Activated T-helper 1 cell treated with anti-CD3 and anti-CD28 coated beads, Interleukin-12 subunit alpha, Interleukin-12 subunit beta, Interleukin-2, Interleukin-4 antibody, amounts not matched to agents 30 ng/mL and 10 ng/mL and 1 ng/mL, durations not matched to agents 14 hours and 24 hours and 36 hours (primary cell): Measurements from ENCODE around the gene PARD3B. TPM values are rescaled to one million over a fixed set of nuclear protein-coding genes. Genes with fewer than 3 reads are reported as not detected.

Experiments used
- DNase-seq: peaks from one replicate; pipeline ENCODE4 v3.0.0; 2021; ENCODE audit warnings: low spot score
- H3K27ac Mint-ChIP-seq: one replicate; pipeline ENCODE4 v1.8.0; 2021; ENCODE audit warnings: mild to moderate bottlenecking, mixed read lengths
- H3K27me3 Mint-ChIP-seq: one replicate; pipeline ENCODE4 v1.8.0; 2022; ENCODE audit warnings: mild to moderate bottlenecking, moderate library complexity, mixed read lengths; ENCODE audit not compliant: insufficient read depth
- H3K36me3 Mint-ChIP-seq: one replicate; pipeline ENCODE4 v1.8.0; 2021; ENCODE audit warnings: low read depth, mixed read lengths
- H3K4me1 Mint-ChIP-seq: one replicate; pipeline ENCODE4 v1.8.0; 2021; ENCODE audit warnings: low read depth, mixed read lengths
- H3K4me3 Mint-ChIP-seq: one replicate; pipeline ENCODE4 v1.8.0; 2021; ENCODE audit warnings: mild to moderate bottlenecking, moderate library complexity, mixed read lengths
- H3K9me3 Mint-ChIP-seq: one replicate; pipeline ENCODE4 v1.8.0; 2021; ENCODE audit warnings: mixed read lengths
- intact Hi-C: fragments of 100-400 bp; cut with micrococcal nuclease; formaldehyde crosslinking; loops from one replicate; pipeline ENCODE4 v1.15.1; 2024
- total RNA-seq: library from RNA; stranded (reverse); gene quantifications from 2 replicates; pipeline ENCODE4 v1.2.3, GENCODE V29; 2022

PARD3B gene
- total RNA-seq, 1 donor from 2014 or later, result 0.26 TPM

DNA sequence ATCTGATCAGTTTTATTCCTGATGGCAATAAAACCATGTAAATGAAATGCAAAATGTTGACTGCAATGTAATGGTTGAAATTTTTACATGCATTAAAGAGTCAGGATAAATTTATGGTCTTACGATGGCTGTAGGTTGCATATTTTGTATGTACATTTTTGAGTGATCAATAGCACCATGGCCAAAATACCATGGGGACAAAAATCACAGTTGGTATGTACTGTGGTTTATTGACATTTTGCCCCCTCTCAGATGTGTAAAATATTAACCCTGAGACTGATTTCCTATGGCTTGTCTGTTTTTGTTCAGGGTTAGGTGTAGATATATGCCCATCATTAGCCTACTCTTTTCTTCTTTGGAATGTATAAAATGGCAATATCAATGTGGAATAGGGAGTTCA lies 138.1 kb downstream of the PARD3B start:
- Mint-ChIP-seq H3K36me3 (no peaks in the 10 kb centered on the region), H3K9me3 (no peaks in the 10 kb centered on the region), H3K4me3 (no peak overlapping the region), H3K27me3 (peaks cover 3% of the 10 kb centered on the region), H3K4me1 (no peaks in the 10 kb centered on the region), H3K27ac (no peak overlapping the region)
- DNase-seq, result no peak
- intact Hi-C loops, result no loop called here

DNA sequence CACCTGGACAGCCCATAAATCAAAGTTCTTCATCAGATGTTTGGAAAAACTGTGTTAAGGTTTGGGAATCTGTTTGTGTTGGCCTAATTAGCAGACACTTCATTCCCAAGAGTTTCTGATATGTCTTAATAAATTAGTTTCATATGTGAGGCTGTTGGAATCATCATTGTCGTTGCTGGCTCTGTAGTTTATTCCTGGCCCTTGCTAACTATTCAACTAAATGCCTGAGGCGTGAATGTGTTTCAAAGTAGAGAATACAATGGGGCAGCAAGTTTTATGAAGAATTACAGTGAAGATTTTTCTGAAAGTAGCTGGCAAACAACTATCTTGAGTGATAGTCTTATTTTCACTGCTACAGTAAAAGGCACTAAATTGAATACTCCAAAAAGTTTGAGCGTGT lies 141.1 kb downstream of the PARD3B start:
- no peak overlapping the region for H3K27ac Mint-ChIP-seq
- H3K4me1 Mint-ChIP-seq, result no peaks in the 10 kb centered on the region
- no peaks in the 10 kb centered on the region for H3K9me3 Mint-ChIP-seq
- no peak overlapping the region for H3K4me3 Mint-ChIP-seq
- DNase-seq, result no peak
- H3K27me3 Mint-ChIP-seq, result peaks cover 3% of the 10 kb centered on the region
- no peaks in the 10 kb centered on the region for H3K36me3 Mint-ChIP-seq
- intact Hi-C loops, result no loop called here

DNA sequence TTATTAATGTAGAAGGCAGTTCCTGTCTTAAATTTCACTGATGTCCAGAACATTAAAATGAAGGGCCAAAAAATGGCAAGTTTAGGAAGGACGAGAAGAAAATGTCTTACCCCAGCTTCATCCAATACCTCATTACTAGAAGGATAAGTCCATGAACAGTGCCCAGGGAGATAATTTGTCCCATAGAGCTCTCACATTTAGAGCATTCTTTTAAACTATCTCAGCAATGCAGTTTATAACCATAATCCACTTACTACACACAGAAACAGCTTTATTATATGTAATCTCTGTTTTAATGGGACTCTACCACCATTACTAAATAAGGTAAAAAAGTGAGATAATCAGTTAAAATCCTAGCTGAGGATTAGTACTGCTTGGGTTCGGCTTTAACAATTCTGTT lies 142.5 kb downstream of the PARD3B start:
- intact Hi-C loops, result no loop called here
- Mint-ChIP-seq H3K27me3 (no peaks in the 10 kb centered on the region), H3K27ac (no peak overlapping the region), H3K4me1 (peaks cover 6% of the 10 kb centered on the region), H3K4me3 (no peak overlapping the region), H3K9me3 (no peaks in the 10 kb centered on the region), H3K36me3 (no peaks in the 10 kb centered on the region)
- no peak for DNase-seq

DNA sequence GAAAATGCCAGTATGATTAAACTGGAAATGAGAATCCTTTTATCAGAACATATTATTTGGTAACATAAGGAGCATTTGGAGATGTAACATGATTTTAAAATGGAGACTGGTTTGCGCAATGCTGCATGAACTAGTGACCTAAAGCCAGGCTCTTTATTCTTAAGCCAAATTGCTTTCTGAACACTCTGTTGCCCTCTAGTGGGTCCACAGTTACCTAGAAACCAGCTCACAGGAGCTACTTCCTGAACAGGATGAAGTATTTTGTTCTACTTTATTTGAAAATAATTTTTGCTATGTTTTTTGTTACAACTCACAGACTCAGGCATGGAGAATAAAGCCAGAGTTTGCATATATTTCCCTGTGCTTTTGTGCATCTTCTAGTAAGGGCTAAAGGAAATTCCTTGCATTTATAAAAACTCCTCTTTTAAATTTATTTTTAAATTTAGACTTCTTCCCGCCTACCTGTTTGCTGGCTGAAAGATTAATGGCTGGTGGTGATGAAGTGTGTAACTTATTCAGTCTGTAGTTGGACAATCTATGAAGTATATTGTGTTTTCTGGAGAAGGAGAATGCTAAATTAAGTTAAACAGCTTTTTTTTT lies 146.7 kb downstream of the PARD3B start:
- Mint-ChIP-seq H3K9me3 (no peaks in the 10 kb centered on the region), H3K27ac (no peak overlapping the region), H3K4me1 (peaks cover 11% of the 10 kb centered on the region)

DNA sequence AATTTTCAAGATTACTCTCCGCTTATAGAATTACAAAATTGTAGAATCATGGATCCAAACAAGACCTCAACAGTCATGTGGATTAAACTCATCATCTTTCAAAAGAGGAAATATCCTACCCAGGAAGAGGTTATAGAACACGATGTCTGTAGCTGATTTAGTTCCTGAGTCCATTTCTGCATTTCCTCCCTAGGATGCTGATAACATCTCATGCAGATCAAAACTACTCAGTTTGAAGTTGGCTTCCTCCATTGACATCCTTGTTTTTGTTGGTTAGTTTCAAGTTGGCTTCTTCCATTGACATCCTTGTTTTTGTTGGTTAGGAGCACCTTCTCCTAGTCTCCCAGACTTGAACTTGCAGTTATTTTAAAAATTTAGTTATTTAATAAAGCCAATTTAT lies 147.5 kb downstream of the PARD3B start:
- H3K27me3 Mint-ChIP-seq, result peaks cover 3% of the 10 kb centered on the region
- H3K36me3 Mint-ChIP-seq, result no peaks in the 10 kb centered on the region
- peaks cover 11% of the 10 kb centered on the region for H3K4me1 Mint-ChIP-seq
- no peak for DNase-seq
- intact Hi-C loops, result loop anchor here (1.0 to 5.0 kb wide), 5 partner anchors 367 to 985 kb away; no protein-coding TSS in a partner anchor
- H3K27ac Mint-ChIP-seq, result no peak overlapping the region
- H3K9me3 Mint-ChIP-seq, result no peaks in the 10 kb centered on the region
- no peak overlapping the region for H3K4me3 Mint-ChIP-seq

More for the DNA sequence above, 146.7 kb downstream of the PARD3B start:
- H3K4me3 Mint-ChIP-seq, result no peak overlapping the region
- peaks cover 3% of the 10 kb centered on the region for H3K27me3 Mint-ChIP-seq
- H3K36me3 Mint-ChIP-seq, result no peaks in the 10 kb centered on the region
- intact Hi-C loops, result loop anchor here (1.0 to 5.0 kb wide), 5 partner anchors 367 to 985 kb away; no protein-coding TSS in a partner anchor
- DNase-seq, result no peak

DNA sequence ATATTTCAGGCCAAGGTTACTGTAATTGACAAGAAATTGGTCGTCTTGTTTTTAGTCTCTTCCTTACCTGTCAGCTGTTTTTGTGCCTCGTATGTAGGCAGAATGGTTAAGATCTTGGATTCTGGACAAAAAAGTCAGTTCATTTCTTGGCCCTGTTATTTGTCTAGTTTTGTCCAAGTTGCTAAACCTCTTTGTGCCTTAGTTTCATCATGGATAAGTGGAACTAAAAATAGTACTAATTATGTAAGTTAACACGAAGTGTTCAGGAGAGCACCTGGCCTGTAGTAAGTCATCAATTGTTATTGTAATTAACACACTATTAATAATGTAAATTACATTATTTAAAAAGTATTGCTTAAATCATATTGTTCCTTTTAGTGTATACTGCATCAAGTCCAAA lies 148.0 kb downstream of the PARD3B start:
- Mint-ChIP-seq H3K4me3 (no peak overlapping the region), H3K27me3 (peaks cover 3% of the 10 kb centered on the region), H3K36me3 (no peaks in the 10 kb centered on the region), H3K9me3 (no peaks in the 10 kb centered on the region), H3K4me1 (peaks cover 11% of the 10 kb centered on the region), H3K27ac (no peak overlapping the region)
- intact Hi-C loops, result loop anchor here (2.0 to 5.0 kb wide), 3 partner anchors 548 to 984 kb away; no protein-coding TSS in a partner anchor
- DNase-seq, result no peak

DNA sequence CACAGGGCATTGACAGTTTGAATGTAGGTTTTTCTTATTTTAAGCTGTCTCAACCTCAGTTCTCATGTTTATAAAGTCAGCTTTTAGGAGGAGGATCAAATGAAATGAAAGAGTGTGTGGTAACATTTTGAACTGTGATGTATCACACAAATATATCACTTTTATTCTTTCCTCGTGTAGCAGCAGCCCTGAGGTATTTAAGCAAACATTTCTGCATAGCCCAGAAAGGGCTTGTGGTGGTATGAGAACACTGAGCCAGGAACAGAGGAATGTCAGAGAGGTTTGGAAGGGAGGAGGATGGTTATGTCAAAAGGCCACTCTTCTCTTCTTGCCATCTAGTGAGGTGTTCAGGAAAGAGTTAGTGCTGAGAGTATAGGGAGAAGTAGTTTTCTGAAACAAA lies 150.2 kb downstream of the PARD3B start:
- DNase-seq, result no peak
- intact Hi-C loops, result no loop called here
- Mint-ChIP-seq H3K9me3 (no peaks in the 10 kb centered on the region), H3K4me3 (no peak overlapping the region), H3K27ac (no peak overlapping the region), H3K27me3 (peaks cover 5% of the 10 kb centered on the region), H3K4me1 (peaks cover 11% of the 10 kb centered on the region), H3K36me3 (no peaks in the 10 kb centered on the region)

DNA sequence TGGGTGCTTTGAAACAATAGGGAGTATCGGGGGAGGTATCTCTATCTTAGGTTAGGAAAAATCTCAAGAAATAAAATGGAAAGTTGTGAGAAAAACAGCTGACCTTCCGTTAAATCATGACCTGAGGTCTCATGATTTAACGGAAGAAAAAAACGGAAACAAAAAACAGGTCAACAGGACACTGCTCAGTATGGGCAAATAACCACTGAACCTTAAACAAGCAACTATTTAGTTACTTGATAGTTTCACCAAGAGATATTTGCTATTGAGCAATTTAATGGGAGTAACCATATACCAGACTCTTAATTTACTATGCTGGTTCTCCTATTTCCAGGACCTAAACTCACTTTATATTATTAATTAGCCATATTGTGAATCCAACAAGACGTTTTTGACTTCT lies 150.8 kb downstream of the PARD3B start:
- intact Hi-C loops, result no loop called here

DNA sequence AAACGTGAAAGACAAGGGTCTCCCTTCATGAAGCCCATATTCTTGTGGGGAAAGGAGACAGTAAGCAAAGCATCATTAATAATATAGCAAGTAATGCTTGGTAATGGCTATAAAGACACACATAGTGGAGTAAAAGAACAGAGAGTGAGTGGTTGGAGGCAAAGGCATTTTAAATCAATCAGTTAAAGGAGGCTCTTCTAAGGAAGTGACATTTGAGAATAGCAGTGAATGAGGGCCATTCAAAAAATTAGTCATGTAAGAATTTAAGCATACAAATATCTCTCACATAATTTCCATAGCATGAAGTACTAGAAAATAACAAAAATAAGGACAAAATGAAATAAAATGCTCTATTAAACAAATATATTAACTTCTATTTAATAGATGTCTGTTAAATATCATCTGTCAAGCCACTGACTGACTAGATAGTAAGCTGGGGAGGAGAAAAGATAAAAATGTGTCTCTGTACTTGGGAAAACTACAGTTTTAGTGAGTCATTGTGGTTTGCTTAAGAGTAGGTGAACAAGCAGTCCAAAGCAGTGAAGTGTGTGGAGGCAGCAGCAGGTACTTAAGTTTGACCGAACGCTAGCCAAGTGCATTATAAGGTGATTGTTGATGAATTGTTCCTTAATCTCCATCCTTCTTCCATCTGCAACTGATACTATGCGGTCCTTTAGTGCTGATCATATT lies 160.1 kb downstream of the PARD3B start:
- no peak overlapping the region for H3K4me3 Mint-ChIP-seq
- no peaks in the 10 kb centered on the region for H3K4me1 Mint-ChIP-seq
- no peak overlapping the region for H3K27ac Mint-ChIP-seq
- DNase-seq, result no peak
- no peaks in the 10 kb centered on the region for H3K9me3 Mint-ChIP-seq
- H3K36me3 Mint-ChIP-seq, result no peaks in the 10 kb centered on the region
- intact Hi-C loops, result no loop called here
- peaks cover 11% of the 10 kb centered on the region for H3K27me3 Mint-ChIP-seq

More for the DNA sequence above, 150.8 kb downstream of the PARD3B start:
- peaks cover 7% of the 10 kb centered on the region for H3K27me3 Mint-ChIP-seq
- no peak for DNase-seq
- H3K9me3 Mint-ChIP-seq, result no peaks in the 10 kb centered on the region
- no peaks in the 10 kb centered on the region for H3K36me3 Mint-ChIP-seq
- peaks cover 11% of the 10 kb centered on the region for H3K4me1 Mint-ChIP-seq
- H3K27ac Mint-ChIP-seq, result no peak overlapping the region
- no peak overlapping the region for H3K4me3 Mint-ChIP-seq

DNA sequence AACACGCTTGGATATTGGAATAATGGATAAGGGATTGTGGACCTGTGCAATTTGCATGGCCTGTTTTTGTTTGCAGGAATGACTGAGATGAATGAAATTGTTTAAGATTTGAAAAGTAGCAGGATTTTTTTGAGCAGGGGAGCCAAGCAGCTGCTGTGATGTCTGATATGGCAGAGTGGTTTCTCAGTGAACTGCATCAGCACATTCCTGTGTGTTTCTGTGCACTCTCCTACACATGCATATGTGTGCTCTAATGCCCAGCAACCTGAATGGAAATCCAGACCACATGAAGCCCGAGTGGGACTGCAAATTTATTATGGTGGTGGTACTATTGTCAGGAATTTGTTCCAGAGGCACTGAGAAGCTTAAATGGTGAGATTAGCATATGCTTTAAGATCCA lies 161.7 kb downstream of the PARD3B start:
- H3K27me3 Mint-ChIP-seq, result peaks cover 7% of the 10 kb centered on the region
- no peaks in the 10 kb centered on the region for H3K36me3 Mint-ChIP-seq
- no peaks in the 10 kb centered on the region for H3K4me1 Mint-ChIP-seq
- no peak overlapping the region for H3K27ac Mint-ChIP-seq
- H3K4me3 Mint-ChIP-seq, result no peak overlapping the region
- no peaks in the 10 kb centered on the region for H3K9me3 Mint-ChIP-seq
- DNase-seq, result no peak
- intact Hi-C loops, result no loop called here

DNA sequence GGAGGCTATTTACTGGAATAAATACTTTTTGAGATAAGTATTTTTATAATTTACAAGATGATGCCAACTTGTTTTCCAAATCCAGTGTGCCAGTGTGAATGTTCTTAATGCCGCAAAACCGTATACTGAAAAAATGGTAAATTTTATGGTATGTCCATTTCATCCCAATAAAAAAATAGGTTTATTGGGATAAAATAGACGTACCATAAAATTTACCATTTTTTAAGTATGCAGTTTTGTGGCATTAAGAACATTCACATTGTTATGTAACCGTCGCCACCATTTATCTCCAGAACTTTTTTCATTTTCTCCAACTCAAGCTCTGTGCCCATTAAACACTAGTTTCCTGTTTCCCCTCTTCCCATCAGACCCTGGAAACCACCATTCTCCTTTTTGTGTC lies 167.9 kb downstream of the PARD3B start:
- intact Hi-C loops, result no loop called here
- Mint-ChIP-seq H3K9me3 (no peaks in the 10 kb centered on the region), H3K27me3 (peaks cover 2% of the 10 kb centered on the region), H3K27ac (no peak overlapping the region), H3K4me1 (no peaks in the 10 kb centered on the region), H3K36me3 (no peaks in the 10 kb centered on the region), H3K4me3 (no peak overlapping the region)
- DNase-seq, result no peak

DNA sequence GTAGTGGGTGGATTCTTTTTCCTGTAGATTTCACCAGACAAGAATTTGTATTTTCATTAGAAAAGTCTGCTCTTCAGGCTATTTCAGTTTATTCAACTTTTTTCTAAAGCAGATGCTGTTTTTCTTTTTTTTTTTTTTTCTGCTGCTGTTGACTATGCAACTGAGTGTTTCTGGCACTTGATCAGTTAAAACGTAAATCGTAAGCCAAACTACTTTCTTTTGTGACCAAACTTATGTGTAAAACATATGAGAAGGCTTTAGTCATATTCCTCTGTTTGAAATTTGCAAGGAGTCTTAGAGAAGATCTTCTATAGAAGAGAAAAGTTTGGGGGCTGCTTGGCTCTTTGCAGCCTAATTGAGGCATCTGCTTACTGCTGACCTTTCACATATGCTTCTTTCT lies 170.1 kb downstream of the PARD3B start:
- H3K4me1 Mint-ChIP-seq, result no peaks in the 10 kb centered on the region
- H3K36me3 Mint-ChIP-seq, result no peaks in the 10 kb centered on the region
- no peaks in the 10 kb centered on the region for H3K9me3 Mint-ChIP-seq
- intact Hi-C loops, result no loop called here
- H3K27me3 Mint-ChIP-seq, result peaks cover 2% of the 10 kb centered on the region
- DNase-seq, result no peak
- no peak overlapping the region for H3K27ac Mint-ChIP-seq
- H3K4me3 Mint-ChIP-seq, result no peak overlapping the region

DNA sequence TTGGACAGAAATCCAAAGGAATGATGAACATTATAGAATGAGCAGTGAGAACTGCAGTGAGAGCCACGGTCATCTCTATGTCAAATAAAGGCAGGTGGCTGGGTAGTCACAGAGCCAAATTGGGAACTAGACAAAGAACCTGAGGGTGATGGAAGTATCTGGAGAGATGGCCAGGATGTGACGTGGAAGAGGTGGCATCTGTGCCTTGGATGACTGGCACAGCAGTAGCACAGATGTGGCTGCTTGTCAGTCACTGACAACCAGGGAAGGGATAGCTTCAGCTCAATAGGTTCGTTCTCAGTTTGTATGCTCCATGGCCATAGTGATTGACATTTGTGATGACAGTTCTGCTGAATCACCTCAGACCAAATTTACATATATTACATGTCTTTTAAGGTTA lies 172.3 kb downstream of the PARD3B start:
- Mint-ChIP-seq H3K27ac (no peak overlapping the region), H3K9me3 (no peaks in the 10 kb centered on the region), H3K36me3 (no peaks in the 10 kb centered on the region), H3K27me3 (peaks cover 10% of the 10 kb centered on the region), H3K4me3 (no peak overlapping the region), H3K4me1 (no peaks in the 10 kb centered on the region)
- intact Hi-C loops, result no loop called here
- DNase-seq, result no peak
